ENCODE results near the gene CHAC1.

DNA sequence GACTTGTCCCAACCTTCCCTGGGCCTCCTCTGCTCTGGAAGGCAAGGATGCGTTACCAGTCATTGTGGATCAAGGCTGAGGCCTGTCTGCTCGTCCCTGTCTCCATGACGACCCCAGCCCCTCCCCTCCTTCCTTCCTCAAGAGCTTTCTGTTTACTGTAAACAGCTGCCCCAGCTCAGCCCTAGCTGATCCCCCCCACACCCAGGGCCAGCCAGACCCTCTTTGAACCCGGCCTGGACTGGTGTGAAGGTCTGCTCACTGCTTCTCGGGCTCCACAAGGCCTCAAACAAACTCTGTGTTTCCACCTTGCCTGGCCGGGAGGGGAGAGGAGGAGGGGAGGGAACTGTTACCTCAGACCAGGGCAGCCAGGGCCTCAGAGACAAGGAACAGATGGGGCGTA lies 42.1 kb upstream of the CHAC1 start:
- TF ChIP-seq, protein P1, sequence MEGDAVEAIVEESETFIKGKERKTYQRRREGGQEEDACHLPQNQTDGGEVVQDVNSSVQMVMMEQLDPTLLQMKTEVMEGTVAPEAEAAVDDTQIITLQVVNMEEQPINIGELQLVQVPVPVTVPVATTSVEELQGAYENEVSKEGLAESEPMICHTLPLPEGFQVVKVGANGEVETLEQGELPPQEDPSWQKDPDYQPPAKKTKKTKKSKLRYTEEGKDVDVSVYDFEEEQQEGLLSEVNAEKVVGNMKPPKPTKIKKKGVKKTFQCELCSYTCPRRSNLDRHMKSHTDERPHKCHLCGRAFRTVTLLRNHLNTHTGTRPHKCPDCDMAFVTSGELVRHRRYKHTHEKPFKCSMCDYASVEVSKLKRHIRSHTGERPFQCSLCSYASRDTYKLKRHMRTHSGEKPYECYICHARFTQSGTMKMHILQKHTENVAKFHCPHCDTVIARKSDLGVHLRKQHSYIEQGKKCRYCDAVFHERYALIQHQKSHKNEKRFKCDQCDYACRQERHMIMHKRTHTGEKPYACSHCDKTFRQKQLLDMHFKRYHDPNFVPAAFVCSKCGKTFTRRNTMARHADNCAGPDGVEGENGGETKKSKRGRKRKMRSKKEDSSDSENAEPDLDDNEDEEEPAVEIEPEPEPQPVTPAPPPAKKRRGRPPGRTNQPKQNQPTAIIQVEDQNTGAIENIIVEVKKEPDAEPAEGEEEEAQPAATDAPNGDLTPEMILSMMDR (IDR thresholded peaks at IDR 0.05): no peak
- TF ChIP-seq POLR2A (IDR thresholded peaks at IDR 0.05): no peak

All from testis (tissue), 2 donors.